Measurements from ENCODE around the gene TBRG4.

The TBRG4 gene

DNA sequence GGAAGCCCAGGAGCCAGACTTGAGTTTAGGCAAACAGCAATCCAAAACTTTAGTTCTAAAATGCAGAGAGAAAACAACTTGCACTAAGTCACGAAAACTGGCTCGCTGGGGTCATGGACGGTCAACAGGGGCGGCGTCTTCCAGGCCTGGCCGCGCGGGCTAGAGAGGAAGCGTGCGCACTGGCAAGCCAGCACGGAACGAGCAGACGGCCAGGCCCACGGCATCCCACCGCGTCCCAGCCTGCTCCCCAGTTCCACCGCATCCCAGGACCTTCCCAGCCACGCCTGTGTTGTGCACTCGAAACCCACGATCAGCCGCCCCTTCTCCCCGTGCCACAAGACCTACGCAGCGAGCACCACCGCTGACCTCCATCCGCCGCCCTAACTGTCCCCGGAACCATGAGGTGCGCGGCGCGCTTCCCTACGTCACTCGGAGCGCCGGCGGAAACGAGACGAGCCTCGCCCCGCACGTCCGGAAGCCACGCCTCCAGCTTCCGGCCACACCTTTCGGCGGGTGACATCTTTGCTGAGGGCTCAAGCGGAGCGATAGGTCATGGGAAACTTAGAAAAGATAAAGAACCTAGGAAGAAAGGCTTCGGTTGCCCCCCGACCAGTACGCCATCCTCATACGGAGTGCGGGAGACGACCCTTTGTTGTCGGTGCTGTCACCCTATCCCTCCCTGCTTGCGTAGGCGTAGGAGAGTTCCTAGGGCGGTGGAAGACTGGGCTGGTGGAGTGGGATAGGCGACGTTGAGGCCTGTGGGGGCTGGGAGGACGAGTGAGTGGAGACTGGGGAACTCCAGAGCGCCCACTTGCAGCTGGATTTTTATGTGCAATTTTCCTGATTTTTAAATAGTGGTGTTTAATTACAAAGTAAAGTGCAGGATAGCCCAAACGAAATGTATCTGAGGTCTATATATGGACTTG lies at the start of gene TBRG4:
TSS of gene TBRG4 (minus strand) at position 400 of the 926 bp plus-strand sequence. CDS start 2,460 bp downstream, outside the sequence.
- DNase-seq = peak; percentile 98

DNA sequence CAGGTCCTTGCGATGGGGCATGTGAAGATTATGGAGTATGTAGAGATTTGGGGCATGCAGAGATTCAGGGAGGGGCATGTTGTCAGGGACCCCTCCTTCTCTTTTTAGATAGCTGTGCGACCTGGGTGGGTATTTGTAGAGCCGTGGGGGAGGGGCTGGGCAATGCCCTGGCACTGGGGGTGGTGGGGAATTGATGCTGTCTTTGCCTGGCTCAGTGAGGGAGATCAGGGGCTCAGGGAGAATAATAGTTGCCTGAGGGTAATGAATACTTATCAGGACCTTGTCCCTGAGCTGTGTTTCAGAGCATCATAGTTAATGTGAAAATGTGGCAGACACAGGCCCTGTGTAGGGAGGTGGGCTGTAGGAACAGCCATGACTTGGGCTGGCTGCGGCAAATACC lies 49.6 kb upstream of the TBRG4 start:
- no peak for DNase-seq

DNA sequence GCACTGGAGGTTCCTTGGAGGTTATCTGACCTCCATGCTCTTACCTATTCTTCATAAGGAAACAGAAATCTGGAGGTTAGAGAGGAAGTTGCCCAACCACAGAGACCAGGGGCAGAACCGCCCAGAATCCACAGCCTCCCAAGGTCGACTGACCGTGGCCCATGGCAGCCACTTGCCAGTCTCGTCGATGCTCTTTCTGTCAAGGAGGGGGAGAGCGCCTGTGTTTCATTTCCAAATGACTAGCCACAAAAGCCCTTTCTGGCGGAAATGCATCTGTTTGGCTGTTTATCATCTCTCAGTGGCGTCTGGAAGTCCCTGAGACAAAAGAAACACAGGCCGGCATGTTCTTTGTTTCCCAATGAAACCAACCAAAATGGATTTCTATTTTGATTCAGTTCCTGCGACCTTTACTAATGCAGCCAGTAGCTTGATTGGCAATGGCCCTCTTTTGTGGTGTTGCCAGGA lies 49.0 kb upstream of the TBRG4 start:
- peak; percentile 56 for DNase-seq

DNA sequence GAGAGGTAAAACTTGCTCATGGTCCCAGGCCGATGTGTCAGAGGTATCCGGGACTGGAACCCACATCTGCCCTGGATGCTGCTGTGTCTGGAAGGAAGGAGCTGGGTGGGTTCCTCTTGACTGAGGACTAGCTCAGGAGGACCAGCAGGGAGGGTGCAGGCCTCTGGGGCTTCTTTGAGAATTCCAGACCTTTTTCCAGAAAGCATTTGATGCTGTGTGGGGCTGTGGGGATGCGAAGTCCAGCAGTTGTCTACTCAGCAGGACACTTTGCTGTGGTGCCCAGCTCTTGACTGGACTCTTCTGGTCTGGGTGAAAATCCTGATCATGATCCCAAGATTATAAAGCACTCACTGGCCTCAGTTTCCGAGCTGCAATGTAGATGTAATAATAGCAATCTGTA lies 47.8 kb upstream of the TBRG4 start:
- peak; percentile 49 for DNase-seq

DNA sequence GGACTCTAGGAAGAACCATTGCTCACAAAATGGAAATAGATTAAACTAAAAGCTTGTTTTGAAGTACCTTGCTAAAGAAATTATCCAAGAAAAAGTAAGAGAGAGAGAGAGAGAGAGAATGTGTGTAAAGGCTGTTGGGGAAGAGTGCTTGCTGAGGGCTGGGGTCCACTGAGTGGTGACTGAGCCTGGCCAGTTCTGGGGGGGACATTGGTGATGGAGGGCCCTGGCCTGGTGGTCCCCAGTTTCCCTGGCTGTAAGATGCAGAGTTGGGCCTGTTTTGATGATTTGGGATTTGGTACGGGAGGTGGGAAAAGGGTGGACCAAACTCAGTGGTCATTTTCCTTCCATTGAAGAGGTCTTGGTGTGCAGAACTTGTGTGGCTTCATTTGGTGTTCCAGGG lies 47.0 kb upstream of the TBRG4 start:
- no peak for DNase-seq

DNA sequence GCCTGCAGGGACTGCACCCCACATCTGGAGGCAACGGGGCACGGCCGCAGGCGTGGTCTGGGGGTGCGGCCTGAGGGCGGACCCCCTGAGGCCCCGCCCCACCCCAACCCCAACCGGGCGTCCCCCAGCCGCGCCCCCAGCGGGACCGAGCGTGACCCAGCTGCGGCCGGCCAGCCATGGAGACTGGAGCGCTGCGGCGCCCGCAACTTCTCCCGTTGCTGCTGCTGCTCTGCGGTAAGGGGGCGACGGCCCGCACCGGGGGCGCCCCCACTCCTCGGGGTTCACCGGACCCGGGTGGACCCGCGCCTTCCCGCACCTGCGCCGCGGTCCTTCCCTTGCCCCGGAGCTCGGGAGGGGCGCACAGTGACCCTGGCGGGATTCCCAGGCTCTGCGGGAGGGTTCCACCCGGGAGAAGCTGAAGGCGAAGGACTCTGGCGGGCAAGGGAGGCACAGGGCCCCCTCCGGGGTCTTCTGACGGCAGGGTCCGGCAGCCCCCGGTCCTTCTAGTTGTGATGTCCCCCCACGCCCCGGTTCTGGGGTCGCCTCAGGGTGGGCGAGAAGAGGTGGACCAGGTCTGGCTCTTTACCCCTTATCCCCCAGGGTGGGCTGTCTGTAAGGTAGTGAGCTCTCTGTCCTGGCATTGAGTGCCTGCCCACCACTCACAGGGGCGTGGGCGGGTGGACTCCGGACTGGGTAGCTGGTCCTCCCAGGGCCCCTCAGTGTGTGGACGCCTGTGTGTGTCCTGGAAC lies 46.3 kb upstream of the TBRG4 start, which contains the start of gene RAMP3:
TSS of gene RAMP3 (plus strand) at position 139 of the 749 bp plus-strand sequence. CDS start at position 177, 38 bp downstream.
- peak; percentile 56 for DNase-seq

DNA sequence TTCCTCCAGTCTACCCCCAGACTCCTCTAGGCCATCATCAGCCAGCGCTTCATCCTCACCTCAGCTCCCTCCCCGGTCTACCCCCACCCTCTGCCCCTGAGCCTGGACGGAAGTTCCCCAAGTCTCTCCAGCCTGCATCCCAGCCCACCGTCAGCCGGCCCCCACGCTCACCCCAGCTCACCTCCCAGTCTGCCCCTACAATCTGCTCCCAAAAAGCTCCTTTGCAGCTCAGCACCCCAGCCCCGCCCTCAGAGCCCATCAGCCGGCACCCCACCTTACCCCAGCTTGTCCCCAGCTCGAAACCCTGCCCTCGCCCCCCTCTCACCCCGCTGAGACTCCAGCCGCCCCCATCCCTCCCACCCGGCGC lies 45.8 kb upstream of the TBRG4 start:
- peak; percentile 48 for DNase-seq

DNA sequence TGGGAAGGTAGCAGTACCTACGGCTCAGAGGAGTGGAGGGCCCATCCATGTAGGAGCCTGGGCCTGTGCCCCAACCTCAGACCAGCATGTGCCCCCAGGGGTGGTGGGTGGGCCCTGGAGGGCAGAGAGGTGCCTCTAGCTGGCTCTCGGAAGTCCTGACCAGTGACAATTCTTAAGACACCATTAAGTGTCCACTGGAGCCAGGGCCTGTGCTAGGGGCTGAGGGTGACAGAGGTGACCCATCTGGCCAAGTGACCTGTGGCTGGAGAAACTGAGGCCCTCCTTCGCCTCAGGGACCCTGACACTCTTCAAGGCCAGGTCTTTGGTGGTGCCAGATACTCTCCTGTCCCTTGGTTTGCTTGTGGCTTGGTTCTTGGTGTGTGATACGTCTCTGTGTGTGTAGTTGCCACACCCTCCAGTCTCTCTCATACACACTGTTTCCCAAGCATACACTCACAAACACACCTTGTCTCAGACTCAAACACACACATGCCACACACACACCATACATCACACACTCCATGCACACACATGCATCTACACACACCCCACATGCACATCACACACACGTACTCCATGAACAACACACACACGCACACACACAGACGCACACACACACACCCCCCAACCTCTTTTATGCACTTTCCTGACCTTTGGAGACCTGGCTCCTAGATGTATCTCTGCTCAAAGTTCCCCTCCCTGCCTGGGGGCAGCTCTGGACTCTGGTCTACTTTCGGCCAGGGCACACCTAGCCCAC lies 45.2 kb upstream of the TBRG4 start:
- DNase-seq = peak; percentile 58

DNA sequence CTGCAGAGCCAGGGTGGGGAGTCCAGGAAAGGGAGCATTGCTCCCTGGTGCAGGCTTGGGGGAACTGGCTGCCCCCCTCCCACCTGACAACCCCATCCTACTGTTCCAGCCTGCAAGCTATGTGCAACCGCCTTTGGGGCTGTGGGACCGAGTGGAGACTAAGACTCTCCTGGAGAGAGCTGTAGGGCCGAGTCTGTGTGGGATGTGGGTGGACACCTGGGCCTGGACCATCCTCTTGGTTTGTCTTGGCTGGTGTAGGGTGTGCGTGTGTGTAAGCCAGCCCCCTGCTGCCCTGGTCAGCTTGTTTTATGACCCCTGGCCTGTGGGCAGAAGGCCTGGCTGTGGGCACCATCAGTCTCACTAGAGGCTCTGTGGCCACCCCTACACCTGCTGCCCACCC lies 44.4 kb upstream of the TBRG4 start:
- DNase-seq = no peak

DNA sequence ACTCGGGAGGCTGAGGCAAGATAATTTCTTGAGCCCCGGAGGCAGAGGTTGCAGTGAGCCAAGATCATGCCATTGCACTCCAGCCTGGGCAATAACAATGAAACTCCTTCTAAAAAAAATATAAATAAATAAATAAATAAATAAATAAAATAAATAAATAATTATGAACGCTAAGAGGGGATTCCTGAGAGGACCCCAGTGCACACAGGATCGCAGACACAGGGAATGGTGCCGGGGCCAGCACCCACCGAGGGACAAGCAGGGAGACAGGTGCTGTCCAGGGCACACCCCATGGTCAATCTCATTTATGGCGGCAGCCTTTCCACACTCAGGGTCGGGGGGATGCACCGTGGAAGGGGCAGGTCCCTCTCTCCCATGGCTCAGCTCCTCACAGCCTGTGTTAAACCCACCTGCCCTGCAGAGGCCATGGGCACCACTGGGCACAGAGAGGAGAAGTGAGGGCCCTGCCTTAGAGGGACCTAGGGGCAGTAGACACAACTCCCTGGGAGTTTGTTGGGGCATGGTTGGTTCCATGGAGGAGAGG lies 43.9 kb upstream of the TBRG4 start:
- DNase-seq = peak; percentile 59

DNA sequence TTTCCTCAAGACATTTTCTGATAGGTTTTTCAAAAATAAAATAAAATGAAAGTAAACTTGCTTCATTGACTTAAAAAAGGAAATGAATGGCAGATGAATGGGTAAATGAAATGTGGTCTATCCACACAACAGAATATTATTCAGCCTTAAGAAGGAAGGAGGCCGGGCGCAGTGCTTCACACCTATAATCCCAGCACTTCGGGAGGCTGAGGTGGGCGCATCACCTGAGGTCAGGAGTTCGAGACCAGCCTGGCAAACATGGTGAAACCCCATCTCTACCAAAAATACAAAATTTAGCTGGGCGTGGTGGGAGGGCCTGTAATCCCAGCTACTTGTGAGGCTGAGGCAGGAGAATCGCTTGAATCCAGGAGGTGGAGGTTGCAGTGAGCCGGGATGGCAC lies 42.4 kb upstream of the TBRG4 start:
- peak; percentile 6 for DNase-seq

DNA sequence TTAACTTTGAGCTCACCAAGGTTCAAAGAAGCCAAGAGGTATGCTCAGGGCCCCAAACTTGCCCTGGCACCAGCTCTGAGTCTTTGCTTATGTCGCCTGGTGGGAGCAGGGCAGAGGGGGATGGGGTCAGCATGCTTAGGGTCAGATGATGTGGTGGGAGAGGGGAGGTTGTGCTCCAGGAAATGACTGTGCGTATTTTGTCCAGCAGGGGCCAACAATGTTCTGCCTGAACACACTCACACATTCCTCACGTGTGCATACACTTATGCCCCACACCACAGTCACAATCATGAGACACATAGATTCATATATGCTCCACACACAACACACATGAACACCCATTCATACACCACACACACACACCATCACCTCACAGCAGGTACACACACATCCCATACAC lies 41.7 kb upstream of the TBRG4 start:
- DNase-seq = peak; percentile 41

DNA sequence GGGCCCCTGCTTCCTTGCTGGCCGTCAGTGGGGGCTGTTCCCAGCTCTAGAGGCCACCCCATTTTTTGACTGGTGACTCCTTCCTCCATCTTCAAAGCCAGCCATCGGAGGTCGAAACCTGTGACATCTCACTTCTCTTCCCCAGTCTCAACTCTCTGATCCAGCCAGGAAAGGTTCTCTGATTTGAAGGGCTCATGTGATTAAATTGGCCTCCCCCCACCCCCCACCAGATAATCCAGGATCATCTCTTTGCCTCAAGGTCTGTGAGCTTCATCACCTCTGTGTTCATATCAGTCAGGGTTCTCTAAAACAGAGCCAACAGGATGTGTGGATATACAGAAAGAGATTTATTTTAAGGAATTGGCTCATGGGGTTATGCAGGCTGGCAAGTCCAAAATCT lies 40.5 kb upstream of the TBRG4 start:
- no peak for DNase-seq

DNA sequence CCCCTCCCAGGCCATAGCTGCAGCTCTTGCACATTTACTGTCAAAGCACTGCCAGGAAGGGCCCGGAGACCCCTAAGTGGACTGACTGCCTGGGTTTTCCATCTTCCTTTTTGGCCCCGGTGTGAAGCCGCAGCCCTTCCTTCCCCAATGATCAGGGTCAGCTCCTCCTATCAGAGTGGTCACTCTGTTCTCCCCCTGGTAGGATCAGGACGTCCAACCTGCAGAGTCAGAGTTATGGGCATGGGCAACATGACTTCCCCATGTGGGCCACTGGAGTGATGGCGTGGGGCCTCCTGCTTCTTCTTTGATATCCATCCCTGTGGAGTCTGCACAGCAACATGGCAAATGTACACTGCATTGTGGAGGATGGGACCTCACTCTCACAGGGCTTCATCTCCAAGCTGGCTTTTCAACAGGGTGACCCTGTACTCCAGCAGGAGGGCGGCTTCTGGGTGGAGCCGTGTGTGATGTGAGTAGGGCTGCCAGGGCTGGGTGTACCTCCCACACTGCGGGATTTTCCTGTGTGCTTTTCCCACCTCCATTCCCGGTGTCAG lies 39.7 kb upstream of the TBRG4 start:
- peak; percentile 44 for DNase-seq

DNA sequence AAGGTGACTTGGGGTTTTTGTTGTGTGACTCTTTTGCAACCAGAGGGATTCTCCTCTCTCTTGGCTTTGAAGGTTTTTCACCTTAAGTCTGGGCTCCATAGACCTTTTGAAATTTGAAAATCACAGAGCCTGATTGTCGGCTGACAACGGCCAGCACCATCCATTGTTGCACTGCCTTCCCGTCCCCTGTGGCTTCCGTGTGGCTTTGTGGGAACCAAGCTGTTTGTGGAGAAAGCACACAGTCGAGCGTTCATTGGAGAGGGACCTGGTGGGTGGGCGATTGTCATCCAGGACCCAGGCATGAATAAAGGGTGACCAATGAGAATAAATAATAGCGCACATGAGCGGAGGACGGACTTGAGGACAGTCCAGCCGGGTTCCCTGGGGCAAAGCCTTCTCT lies 38.7 kb upstream of the TBRG4 start:
- DNase-seq = peak; percentile 6

DNA sequence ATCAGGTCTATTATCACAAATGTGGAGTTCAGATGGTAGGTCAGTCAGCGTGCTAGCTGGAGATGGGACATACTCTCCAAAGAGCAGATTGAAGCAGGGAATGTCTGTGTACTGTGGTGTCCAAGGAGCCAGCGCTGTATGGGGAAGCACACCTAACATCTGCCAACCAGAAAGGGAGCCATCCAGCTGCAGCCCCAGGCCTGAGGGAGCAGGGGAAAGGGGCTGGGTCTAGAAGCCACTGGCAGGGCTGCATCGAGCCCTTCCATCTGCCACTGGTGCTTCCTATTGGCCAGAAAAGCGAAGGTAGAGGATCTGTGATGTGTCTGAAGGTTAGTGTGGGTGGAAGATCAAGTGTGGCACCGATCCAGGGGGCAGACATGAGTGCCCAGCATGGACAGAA lies 38.1 kb upstream of the TBRG4 start:
- DNase-seq = peak; percentile 25

DNA sequence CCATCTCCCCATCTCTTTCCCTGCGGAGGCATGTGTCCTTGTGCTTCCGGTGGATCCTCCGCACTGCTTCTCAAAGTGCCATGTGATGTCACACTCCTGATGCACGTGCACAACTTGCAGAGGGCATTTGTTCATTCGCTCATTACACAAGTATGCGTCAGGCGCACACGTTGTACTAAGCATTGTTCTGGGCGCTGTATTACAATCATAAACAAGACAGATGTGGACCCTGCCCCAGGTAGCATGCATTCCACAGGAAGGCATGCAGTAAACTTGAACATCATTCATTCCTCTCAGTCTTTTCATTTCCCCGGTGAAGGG lies 37.1 kb upstream of the TBRG4 start:
- DNase-seq = no peak

DNA sequence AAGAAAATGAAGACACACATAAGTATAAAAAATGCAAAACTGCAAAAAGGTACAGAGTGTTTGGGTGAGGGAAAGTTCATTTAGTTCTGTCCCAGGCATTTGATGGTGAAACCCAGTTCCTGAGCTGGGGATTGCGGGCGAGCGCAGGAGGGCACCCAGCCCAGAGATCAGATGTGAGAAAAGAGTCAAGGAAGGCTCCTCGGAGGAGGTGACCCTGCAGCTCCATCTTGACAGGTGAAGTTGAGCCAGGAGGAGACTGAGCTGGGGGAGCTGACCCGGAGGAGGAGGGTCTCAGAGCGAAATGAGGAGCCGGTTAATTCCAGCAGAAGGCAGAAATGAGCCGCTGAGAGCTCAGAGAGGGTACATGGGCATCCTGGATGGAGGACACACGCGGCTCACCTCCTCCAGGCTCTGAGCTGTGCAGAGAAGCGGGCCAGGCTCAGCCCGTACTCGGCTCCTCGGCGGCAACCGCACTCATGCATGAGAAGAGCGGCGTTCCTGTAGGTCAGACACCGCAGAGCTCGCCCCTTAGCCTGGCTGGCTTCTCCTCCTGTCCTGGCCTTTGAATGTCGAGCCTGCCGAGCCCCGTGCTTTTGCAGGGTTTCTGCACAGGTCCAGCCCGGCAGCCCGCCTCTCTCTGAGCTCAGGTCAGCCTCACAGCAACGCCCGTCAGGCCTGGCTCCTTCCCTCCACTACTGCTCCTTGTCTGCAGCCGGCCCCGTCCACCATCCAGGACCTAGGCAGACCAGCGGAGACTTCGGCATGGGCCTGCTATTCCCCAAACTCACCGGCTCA lies 36.6 kb upstream of the TBRG4 start:
- peak; percentile 53 for DNase-seq

DNA sequence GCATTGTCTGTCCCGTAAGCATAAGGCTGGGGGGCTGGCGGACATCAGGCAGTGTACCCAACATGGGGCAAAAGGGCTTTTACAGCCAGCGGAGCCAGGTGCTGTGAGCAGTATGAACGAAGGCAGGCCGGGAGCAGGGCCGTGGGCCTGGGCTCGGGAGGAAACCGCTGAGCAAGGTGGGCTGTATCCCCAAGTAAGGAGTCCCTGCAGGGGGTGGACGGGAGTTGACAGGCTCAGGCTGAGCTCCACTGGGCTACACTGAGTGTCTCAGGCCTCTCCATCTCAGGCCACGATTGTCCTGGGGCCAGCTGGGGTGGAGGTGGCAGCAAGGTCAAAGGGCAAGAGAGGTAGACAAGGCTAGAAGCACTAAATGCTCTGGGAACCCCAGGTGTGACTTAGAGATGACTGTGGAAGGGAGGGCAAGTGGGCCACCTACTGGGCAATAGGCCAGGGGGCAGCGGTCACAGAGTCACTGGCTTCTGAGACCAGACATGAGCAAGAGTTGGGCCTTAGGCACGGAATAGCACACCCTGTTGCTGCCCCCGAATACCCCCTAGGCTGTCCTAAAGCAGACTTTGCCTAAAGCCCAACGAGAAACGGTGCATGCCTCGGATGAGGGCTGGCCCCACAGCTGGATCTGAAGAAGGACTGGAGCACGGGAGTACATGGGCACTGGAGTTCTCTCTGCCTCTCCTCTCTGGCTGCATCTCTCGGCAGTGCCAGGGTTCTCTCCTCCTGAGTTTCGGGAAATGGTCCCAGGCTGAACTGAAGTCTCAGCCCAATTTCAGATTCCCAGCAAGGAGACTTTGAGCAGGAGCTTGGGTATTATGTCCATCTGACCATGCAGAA lies 35.3 kb upstream of the TBRG4 start:
- DNase-seq = peak; percentile 60

DNA sequence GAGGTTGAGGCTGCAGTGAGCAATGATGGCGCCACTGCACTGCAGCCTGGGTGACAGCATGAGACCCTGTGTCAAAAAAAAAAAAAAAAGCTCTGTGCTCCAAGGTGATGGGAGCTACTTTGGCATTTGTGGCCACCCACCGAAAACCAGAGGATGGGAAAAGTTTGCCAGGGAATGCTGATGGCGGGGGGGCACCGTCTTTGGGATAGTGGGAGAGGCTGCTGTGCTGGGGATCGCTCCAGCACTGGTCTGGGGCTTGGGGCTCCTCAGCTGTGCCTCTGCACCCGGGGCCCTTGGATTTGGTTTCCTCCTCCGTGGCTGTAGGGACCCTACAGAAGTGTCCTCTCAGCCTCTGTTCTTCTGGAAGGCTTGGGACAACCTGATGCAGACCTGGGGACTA lies 34.4 kb upstream of the TBRG4 start:
- DNase-seq = peak; percentile 19

DNA sequence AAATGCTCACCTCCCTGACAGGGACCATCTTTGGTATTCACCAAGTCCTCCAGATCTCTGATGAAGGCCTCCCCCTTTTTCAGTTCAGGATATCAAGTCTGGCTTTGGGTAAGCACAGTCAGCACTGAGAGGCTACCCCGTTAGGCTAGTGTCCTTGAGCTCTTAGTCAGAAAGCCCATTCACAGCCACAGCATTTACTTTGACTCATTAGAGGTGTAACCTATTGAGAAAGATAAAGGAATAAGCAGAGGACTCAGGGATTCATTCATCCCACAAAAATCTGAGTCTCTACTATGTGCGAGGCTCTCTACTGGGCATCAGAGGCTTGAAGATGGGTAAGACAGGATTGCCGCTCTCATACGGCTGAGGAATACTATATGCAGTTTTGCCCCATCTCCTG lies 32.1 kb upstream of the TBRG4 start:
- no peak for DNase-seq
